ENCODE data around the gene ESM1. TPM values are rescaled to one million over a fixed set of nuclear protein-coding genes. Genes with fewer than 3 reads are reported as not detected.

ESM1 gene
- total and polyA plus RNA-seq, 2 experiments from 2014 or later, result 1.5 to 2.2 TPM

Other genes with a start within 250 kb of the ESM1 start
- gene GZMK, start 38.7 kb upstream of the ESM1 start, total RNA-seq, result not detected in 2 replicates
- gene GZMK, start 38.7 kb upstream of the ESM1 start, polyA plus RNA-seq, result not detected in 2 replicates
- not detected in 2 replicates for gene GZMA, start 117.1 kb upstream of the ESM1 start, total RNA-seq
- not detected in 2 replicates for gene GZMA, start 117.1 kb upstream of the ESM1 start, polyA plus RNA-seq
- 178 and 196 TPM in 2 replicates for gene GPX8, start 174.6 kb upstream of the ESM1 start, total RNA-seq
- gene GPX8, start 174.6 kb upstream of the ESM1 start, polyA plus RNA-seq, result 134 and 143 TPM in 2 replicates
- 0.28 and 0.30 TPM in 2 replicates for gene CDC20B, start 187.6 kb upstream of the ESM1 start, total RNA-seq
- gene CDC20B, start 187.6 kb upstream of the ESM1 start, polyA plus RNA-seq, result 0.12 TPM in 1 of 2 replicates, not detected in the other
- not detected in 2 replicates for gene MCIDAS, start 241.7 kb upstream of the ESM1 start, total RNA-seq
- 0.08 TPM in 1 of 2 replicates, not detected in the other for gene MCIDAS, start 241.7 kb upstream of the ESM1 start, polyA plus RNA-seq
- gene CCNO, start 248.0 kb upstream of the ESM1 start, total RNA-seq, result 0.12 and 0.13 TPM in 2 replicates
- gene CCNO, start 248.0 kb upstream of the ESM1 start, polyA plus RNA-seq, result 0.97 and 2.5 TPM in 2 replicates